ENCODE measurements around the gene CNTNAP5.

CNTNAP5 gene

DNA sequence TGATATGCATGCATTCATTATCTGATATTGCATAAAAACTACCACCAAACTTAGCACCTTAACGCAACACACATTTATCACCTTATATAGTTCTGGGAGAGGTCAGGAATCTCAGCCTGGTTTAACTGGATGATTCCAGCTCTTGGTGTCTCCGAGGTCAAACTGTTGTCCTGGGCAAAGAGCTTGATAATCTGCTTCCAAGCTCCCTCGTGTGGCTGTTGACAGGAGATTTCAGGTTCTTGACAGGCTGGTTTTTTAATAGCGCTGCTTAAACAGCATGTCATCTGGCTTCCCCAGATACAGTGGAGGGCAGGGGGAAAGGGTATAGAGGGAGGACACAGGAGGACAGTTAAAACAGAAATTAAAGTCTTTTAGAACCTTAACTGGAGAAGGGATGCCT is 785.0 kb downstream of the CNTNAP5 start:
- TF ChIP-seq CTCF (IDR thresholded peaks at IDR 0.05; ENCODE audit: low read depth, low read length, missing control alignments) = no peak
- H3K4me3 ChIP-seq (replicated peaks; ENCODE audit: low read depth, low read length) = no peak overlapping the region
- DNase-seq (ENCODE audit: extremely low read depth, low read depth) = no peak

DNA sequence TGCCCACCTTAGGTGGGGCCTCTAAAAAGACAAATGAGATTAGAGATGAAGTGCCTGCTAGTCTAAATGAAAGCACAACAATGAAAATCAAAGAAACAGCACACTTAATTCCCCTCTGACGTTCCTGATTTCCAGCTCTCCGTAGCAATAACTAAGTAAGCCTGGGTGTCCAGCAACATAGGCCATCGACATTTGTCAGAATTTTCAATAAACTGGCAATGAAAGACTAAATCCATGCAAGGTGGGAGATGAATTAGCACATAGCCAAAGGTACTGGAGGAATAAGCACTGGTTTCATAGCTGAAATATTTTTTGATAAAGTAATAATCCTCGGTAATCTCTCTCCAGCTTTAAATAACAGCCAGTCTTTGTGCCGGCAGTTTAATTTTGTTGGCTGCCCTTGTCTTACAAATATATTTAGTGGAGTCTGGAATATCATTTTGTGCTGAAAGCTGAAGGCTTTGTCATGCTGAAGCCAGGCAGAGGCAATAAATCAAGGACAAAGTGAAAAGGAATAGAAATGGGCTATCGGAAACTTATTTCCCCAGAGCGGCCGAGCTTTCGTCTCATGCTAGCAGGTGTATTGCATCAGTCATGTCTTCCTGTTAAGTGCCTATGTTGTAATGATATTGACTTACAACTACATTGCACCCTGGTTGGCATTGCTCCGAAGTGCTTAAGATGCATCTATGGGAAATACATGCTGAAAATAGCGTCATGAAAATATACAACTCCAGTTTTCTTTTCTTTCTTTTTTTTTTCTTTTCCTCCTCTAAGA is 790.1 kb downstream of the CNTNAP5 start:
- no peak for TF ChIP-seq CTCF (IDR thresholded peaks at IDR 0.05; ENCODE audit: low read depth, low read length, missing control alignments)
- no peak for DNase-seq (ENCODE audit: extremely low read depth, low read depth)
- H3K4me3 ChIP-seq (replicated peaks; ENCODE audit: low read depth, low read length) = no peak overlapping the region

DNA sequence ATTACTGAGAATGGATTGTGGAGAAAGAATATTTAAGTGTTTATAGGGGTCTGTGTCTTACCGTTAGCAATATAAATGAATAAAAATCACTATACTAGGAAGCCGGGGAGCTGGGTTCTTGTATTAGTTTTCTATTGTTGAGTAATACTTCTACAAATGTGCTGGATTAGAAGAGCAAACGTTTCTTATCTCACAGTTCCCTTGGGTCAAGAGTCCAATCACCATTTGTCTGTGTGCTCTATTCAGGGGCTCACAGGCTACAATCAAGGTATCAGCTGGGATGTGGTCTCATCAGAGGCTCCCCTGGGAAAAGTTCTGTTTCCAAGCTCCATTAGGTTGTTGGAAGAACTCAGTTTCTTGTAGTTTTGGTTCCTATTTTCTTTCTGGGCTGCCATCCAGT is 790.9 kb downstream of the CNTNAP5 start:
- TF ChIP-seq CTCF (IDR thresholded peaks at IDR 0.05; ENCODE audit: low read depth, low read length, missing control alignments) = no peak
- DNase-seq (ENCODE audit: extremely low read depth, low read depth) = no peak
- H3K4me3 ChIP-seq (replicated peaks; ENCODE audit: low read depth, low read length) = no peak overlapping the region

DNA sequence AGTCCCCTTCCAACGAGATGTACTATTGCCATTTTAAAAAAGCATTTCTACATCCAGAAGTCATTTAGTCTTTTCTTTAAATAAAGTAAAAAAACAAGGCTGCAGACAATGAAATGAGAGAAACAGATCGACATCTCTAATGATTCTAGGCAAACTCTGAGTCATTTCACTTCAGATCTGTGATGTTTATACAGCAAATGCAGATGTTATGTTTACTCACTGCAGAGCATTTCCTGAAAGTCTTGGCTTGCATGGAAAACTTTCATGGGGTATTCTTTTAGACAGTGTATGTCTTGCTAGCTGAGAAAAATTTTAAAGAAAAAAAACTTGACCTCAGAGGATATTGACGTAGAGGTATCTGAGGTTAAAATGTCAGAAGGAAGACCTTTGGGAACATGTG is 797.4 kb downstream of the CNTNAP5 start:
- DNase-seq (ENCODE audit: extremely low read depth, low read depth) = no peak

DNA sequence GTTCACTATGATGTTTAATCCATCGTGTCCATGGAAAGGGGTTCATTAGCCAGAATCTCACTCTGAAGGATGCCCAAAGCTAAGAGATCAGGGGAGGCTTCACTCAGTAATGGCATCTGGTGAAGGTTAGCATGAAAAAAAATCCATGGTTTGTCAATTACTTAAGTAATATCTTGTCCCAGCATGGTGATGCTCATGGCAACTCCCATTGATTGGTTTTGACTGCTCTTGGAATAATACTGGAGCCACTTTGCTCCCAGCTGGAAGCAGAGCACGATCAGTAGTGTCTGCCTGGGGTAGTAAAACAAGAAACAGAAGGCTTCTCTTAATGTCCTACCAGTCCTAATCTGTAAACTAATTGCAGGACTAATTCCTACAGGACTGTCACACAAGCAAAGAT is 799.4 kb downstream of the CNTNAP5 start:
- no peak for TF ChIP-seq CTCF (IDR thresholded peaks at IDR 0.05; ENCODE audit: low read depth, low read length, missing control alignments)
- H3K4me3 ChIP-seq (replicated peaks; ENCODE audit: low read depth, low read length) = no peak overlapping the region
- DNase-seq (ENCODE audit: extremely low read depth, low read depth) = no peak

More for the DNA sequence above, 797.4 kb downstream of the CNTNAP5 start:
- TF ChIP-seq CTCF (IDR thresholded peaks at IDR 0.05; ENCODE audit: low read depth, low read length, missing control alignments) = no peak
- H3K4me3 ChIP-seq (replicated peaks; ENCODE audit: low read depth, low read length) = no peak overlapping the region

GRCh38 chr2:124832521-124832920 is 807.4 kb downstream of the CNTNAP5 start:
- no peak for DNase-seq (ENCODE audit: extremely low read depth, low read depth)
- no peak overlapping the region for H3K4me3 ChIP-seq (replicated peaks; ENCODE audit: low read depth, low read length)
- no peak for TF ChIP-seq CTCF (IDR thresholded peaks at IDR 0.05; ENCODE audit: low read depth, low read length, missing control alignments)

GRCh38 chr2:124834331-124834730 is 809.2 kb downstream of the CNTNAP5 start:
- no peak overlapping the region for H3K4me3 ChIP-seq (replicated peaks; ENCODE audit: low read depth, low read length)
- TF ChIP-seq CTCF (IDR thresholded peaks at IDR 0.05; ENCODE audit: low read depth, low read length, missing control alignments) = no peak
- DNase-seq (ENCODE audit: extremely low read depth, low read depth) = no peak

Measured in HFF-Myc (cell line).